OCI-LY1 (cell line): ENCODE data around the gene ANKDD1B.

Source experiments
- H2AFZ ChIP-seq: fragments of 200-600 bp; sonication (generic), shearing (Covaris generic); 2 replicates; pipeline ENCODE4 v1.6.0; 2014; ENCODE audit warnings: antibody characterized with exemption, mild to moderate bottlenecking, low read length
- H3F3A ChIP-seq: fragments of 200-600 bp; sonication (generic), shearing (Covaris generic); 2 replicates; pipeline ENCODE4 v1.6.0; 2014; ENCODE audit warnings: mild to moderate bottlenecking, antibody characterized with exemption, low read length, moderate library complexity; ENCODE audit not compliant: insufficient read depth
- H3K27ac ChIP-seq: fragments of 200-600 bp; sonication (generic); 2 replicates; pipeline ENCODE4 v1.5.1; 2014; ENCODE audit warnings: low read length, mixed run types, mild to moderate bottlenecking, low read depth; ENCODE audit not compliant: poor library complexity, severe bottlenecking
- H3K27me3 ChIP-seq: fragments of 200-600 bp; sonication (generic); 2 replicates; pipeline ENCODE4 v1.6.0; 2014; ENCODE audit warnings: antibody characterized with exemption, mild to moderate bottlenecking, low read length, moderate library complexity; ENCODE audit not compliant: insufficient read depth
- H3K36me3 ChIP-seq: fragments of 200-600 bp; sonication (generic); 2 replicates; pipeline ENCODE4 v1.6.1; 2014; ENCODE audit warnings: mild to moderate bottlenecking, antibody characterized with exemption, low read length, moderate library complexity, mixed read lengths; ENCODE audit not compliant: insufficient read depth
- H3K4me1 ChIP-seq: fragments of 200-600 bp; sonication (generic); 2 replicates; pipeline ENCODE4 v1.5.1; 2014; ENCODE audit warnings: mild to moderate bottlenecking, low read length, moderate library complexity; ENCODE audit not compliant: insufficient read depth, severe bottlenecking
- H3K4me2 ChIP-seq: fragments of 200-600 bp; sonication (generic), shearing (Covaris generic); 2 replicates; pipeline ENCODE4 v1.6.1; 2014; ENCODE audit warnings: low read length
- H3K4me3 ChIP-seq: fragments of 200-600 bp; sonication (generic); 2 replicates; pipeline ENCODE4 v1.5.1; 2014; ENCODE audit warnings: low read length, low read depth, mild to moderate bottlenecking, mixed read lengths; ENCODE audit not compliant: poor library complexity, severe bottlenecking
- H3K79me2 ChIP-seq: fragments of 200-600 bp; shearing (Covaris generic); 2 replicates; pipeline ENCODE4 v1.6.1; 2016; ENCODE audit warnings: mixed run types, low read length, mixed read lengths; ENCODE audit not compliant: insufficient read depth
- H3K9ac ChIP-seq: fragments of 200-600 bp; sonication (generic), shearing (Covaris generic); 2 replicates; pipeline ENCODE4 v1.6.1; 2014; ENCODE audit warnings: mild to moderate bottlenecking, low read length, mixed read lengths
- H3K9me2 ChIP-seq: fragments of 200-600 bp; sonication (generic), shearing (Covaris generic); 2 replicates; pipeline ENCODE4 v1.6.1; 2014; ENCODE audit warnings: low read depth, mild to moderate bottlenecking, low read length, mixed read lengths
- H3K9me3 ChIP-seq: fragments of 200-600 bp; shearing (Covaris generic); 2 replicates; pipeline ENCODE4 v1.6.1; 2014; ENCODE audit warnings: low read length, mixed read lengths
- H4K20me1 ChIP-seq: fragments of 200-600 bp; sonication (generic), shearing (Covaris generic); 2 replicates; pipeline ENCODE4 v1.6.0; 2016; ENCODE audit warnings: mild to moderate bottlenecking, low read length; ENCODE audit not compliant: insufficient read depth
- EZH2 ChIP-seq: fragments of 200-600 bp; sonication (generic), shearing (Covaris generic); IDR thresholded peaks from 2 replicates; pipeline ENCODE4 v1.8.0; 2017; ENCODE audit warnings: borderline replicate concordance, mixed run types, mild to moderate bottlenecking, antibody characterized with exemption, low read length, moderate library complexity, mixed read lengths
- TF ChIP-seq, protein P1 (sequence below): fragments of 200-600 bp; sonication (generic), shearing (Covaris generic); IDR thresholded peaks from 2 replicates; pipeline ENCODE4 v1.5.1; 2017; ENCODE audit warnings: mild to moderate bottlenecking, antibody characterized with exemption, low read length, moderate library complexity, mixed read lengths

ANKDD1B gene

DNA sequence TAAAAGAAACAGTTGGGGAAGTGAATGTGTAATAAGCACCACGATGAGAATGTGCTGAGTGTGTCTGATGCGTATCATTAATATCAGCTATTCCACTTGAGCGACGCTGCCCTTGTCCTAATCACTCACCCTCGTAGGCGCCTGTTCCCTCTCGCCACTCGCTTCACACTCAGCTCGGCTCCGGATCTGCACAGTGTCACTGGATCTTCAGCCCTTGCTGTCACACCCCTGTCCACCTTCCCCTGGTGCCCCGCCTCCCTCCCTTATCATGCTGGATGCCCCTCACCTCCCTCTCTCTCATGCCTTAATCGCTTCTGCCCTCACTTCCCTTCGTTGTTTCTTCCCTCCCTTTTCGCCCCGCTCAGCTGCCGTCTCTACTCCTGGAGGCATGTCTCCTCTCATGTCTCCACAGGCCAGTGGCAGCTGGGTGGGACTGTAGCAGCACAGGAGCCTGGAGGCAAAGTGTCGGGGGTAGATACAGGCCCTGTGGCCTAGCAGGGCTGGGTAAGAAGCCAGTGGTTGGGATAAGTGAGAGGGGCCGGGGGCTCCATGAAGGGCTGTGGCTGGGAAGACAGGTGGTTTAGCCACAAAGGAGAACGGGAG is 43.5 kb downstream of the ANKDD1B start:
- no peak overlapping the region for H2AFZ ChIP-seq
- no peaks in the 10 kb centered on the region for H3K79me2 ChIP-seq

DNA sequence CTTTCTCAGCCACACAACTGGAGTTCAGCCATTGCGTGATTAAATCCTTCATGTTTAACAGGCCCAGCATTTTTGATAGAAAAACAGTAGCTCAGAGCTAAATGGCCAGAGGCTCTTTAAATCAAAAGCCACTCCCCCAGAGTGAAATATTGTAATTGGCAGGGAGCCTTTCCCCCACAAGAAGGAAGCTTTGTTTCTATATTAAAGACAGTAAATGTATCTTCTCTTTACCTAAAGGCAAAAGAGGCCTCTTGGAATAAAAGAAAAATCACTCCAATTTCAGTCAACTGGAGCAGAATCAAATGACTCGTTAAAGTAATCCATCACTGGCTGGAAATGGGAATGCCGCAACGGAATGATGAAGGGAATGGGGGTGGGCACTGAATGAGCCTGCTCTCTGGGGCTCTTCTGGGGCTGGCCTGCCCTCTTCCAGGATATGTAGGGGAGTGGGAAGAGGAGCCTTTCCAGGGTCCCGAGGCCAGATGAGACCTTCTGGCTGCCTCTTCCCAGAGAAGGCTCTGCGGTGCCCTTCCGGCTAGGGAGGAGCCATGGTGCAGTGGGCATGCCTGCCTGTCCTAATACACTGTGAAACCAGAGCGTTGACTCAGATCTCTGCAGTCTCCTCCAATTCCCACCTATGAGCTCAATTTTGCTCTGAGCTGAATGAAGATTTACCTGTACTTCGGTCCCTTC is 45.2 kb downstream of the ANKDD1B start:
- H3K36me3 ChIP-seq: no peaks in the 10 kb centered on the region
- no peaks in the 10 kb centered on the region for H3K9me2 ChIP-seq
- H3K4me2 ChIP-seq: no peak overlapping the region
- peaks cover 15% of the 10 kb centered on the region for H3K4me1 ChIP-seq
- no peak for TF ChIP-seq EZH2
- TF ChIP-seq, protein P1, sequence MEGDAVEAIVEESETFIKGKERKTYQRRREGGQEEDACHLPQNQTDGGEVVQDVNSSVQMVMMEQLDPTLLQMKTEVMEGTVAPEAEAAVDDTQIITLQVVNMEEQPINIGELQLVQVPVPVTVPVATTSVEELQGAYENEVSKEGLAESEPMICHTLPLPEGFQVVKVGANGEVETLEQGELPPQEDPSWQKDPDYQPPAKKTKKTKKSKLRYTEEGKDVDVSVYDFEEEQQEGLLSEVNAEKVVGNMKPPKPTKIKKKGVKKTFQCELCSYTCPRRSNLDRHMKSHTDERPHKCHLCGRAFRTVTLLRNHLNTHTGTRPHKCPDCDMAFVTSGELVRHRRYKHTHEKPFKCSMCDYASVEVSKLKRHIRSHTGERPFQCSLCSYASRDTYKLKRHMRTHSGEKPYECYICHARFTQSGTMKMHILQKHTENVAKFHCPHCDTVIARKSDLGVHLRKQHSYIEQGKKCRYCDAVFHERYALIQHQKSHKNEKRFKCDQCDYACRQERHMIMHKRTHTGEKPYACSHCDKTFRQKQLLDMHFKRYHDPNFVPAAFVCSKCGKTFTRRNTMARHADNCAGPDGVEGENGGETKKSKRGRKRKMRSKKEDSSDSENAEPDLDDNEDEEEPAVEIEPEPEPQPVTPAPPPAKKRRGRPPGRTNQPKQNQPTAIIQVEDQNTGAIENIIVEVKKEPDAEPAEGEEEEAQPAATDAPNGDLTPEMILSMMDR: no peak
- peaks cover 3% of the 10 kb centered on the region; the same call in 1 of the 2 replicates for H3K9me3 ChIP-seq
- H3K27ac ChIP-seq: no peak overlapping the region
- H3K79me2 ChIP-seq: no peaks in the 10 kb centered on the region
- no peaks in the 10 kb centered on the region for H3F3A ChIP-seq
- H3K9ac ChIP-seq: no peak overlapping the region
- H3K4me3 ChIP-seq: no peak overlapping the region
- H2AFZ ChIP-seq: no peak overlapping the region
- H3K27me3 ChIP-seq: no peaks in the 10 kb centered on the region
- no peaks in the 10 kb centered on the region for H4K20me1 ChIP-seq

More for the DNA sequence above, 43.5 kb downstream of the ANKDD1B start:
- Histone ChIP-seq H4K20me1 (no peaks in the 10 kb centered on the region), H3K27me3 (no peaks in the 10 kb centered on the region), H3K4me2 (no peak overlapping the region), H3K9me3 (peaks cover 3% of the 10 kb centered on the region; the same call in 1 of the 2 replicates), H3K27ac (no peak overlapping the region), H3K9ac (no peak overlapping the region), H3F3A (no peaks in the 10 kb centered on the region), H3K36me3 (no peaks in the 10 kb centered on the region), H3K9me2 (no peaks in the 10 kb centered on the region), H3K4me3 (no peak overlapping the region), H3K4me1 (no peaks in the 10 kb centered on the region)
- TF ChIP-seq, protein P1: no peak
- no peak for TF ChIP-seq EZH2

DNA sequence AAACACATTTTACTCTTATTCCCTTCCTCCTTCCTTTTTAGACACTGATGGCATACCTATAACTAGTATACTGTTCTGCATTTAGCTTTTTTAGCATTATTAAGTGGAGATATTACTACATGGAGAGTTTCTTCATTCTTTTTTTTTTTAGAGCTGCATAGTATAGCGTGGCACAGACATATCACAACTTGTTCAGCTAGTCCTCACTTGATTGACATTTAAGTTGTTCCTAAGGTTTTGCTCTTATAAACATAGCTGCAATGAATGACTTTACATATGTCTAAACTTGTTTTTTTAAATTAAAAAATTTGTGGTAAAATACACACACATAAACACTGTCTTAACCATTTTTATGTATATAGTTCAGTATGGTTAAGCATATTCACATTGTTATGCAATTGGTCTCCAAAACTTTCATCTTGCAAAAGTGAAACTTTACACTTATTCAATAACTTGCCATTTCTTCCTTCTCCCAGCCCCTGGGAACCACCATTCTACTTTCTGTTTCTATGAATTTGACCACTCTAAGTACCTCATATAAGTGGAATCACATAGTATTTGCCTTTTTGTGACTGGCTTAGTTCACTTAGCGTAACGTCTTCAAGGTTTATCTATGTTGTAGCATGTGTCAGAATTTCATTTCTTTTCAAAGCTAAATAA is 48.7 kb downstream of the ANKDD1B start:
- Histone ChIP-seq H3K9me2 (no peaks in the 10 kb centered on the region), H3K9ac (no peak overlapping the region), H3K4me3 (no peak overlapping the region), H3K36me3 (no peaks in the 10 kb centered on the region), H3K79me2 (no peaks in the 10 kb centered on the region), H3K4me2 (no peak overlapping the region), H2AFZ (peak overlapping the region; percentile 50; the same call in 1 of the 2 replicates), H3K27ac (peak overlapping the region; percentile 40), H3K4me1 (peaks cover 20% of the 10 kb centered on the region), H3K9me3 (peaks cover 3% of the 10 kb centered on the region; the same call in 1 of the 2 replicates), H3K27me3 (no peaks in the 10 kb centered on the region), H4K20me1 (no peaks in the 10 kb centered on the region), H3F3A (no peaks in the 10 kb centered on the region)
- TF ChIP-seq, protein P1: no peak
- no peak for TF ChIP-seq EZH2
